H9 (cell line): ENCODE data around the gene AMIGO1. TPM values are rescaled to one million over a fixed set of nuclear protein-coding genes. Genes with fewer than 3 reads are reported as not detected.

Experiments
- DNase-seq: peaks from one replicate; pipeline ENCODE4 v3.0.0-alpha.2; 2017
- H2AFZ ChIP-seq: one replicate; pipeline ENCODE4 v1.6.1; 2013; ENCODE audit warnings: mild to moderate bottlenecking, low read length, control low read depth, moderate library complexity
- H2AK5ac ChIP-seq: 2 replicates; pipeline ENCODE4 v1.6.1; 2013; ENCODE audit warnings: low read length, control low read depth, mixed read lengths; ENCODE audit not compliant: insufficient read length
- H2BK120ac ChIP-seq: one replicate; pipeline ENCODE4 v1.6.1; 2013; ENCODE audit warnings: low read depth, mild to moderate bottlenecking, low read length, control low read depth, inconsistent platforms; ENCODE audit not compliant: poor library complexity, severe bottlenecking
- H2BK12ac ChIP-seq: 2 replicates; pipeline ENCODE4 v1.6.1; 2013; ENCODE audit warnings: low read length, control low read depth, mixed read lengths, low read depth; ENCODE audit not compliant: insufficient read length
- H2BK15ac ChIP-seq: 2 replicates; pipeline ENCODE4 v1.6.1; 2013; ENCODE audit warnings: low read depth, low read length, control low read depth
- H2BK20ac ChIP-seq: one replicate; pipeline ENCODE4 v1.6.1; 2013; ENCODE audit warnings: low read depth, mild to moderate bottlenecking, low read length, control low read depth, inconsistent platforms; ENCODE audit not compliant: poor library complexity, severe bottlenecking
- H2BK5ac ChIP-seq: 2 replicates; pipeline ENCODE4 v1.6.1; 2013; ENCODE audit warnings: low read length, control low read depth, mixed read lengths; ENCODE audit not compliant: insufficient read length
- H3K14ac ChIP-seq: 2 replicates; pipeline ENCODE4 v1.6.1; 2013; ENCODE audit warnings: low read length, control low read depth; ENCODE audit not compliant: insufficient read depth
- H3K18ac ChIP-seq: 2 replicates; pipeline ENCODE4 v1.6.1; 2013; ENCODE audit warnings: low read depth, mild to moderate bottlenecking, mixed read lengths, low read length, control low read depth; ENCODE audit not compliant: insufficient read length
- H3K23ac ChIP-seq: 2 replicates; pipeline ENCODE4 v1.6.1; 2013; ENCODE audit warnings: low read length, control low read depth, mixed read lengths, low read depth; ENCODE audit not compliant: insufficient read length
- H3K23me2 ChIP-seq: 2 replicates; pipeline ENCODE4 v1.6.1; 2013; ENCODE audit warnings: low read depth, mild to moderate bottlenecking, mixed read lengths, low read length, control low read depth; ENCODE audit not compliant: insufficient read length, poor library complexity, severe bottlenecking
- H3K27ac ChIP-seq: 2 replicates; pipeline ENCODE4 v1.5.1; 2013; ENCODE audit warnings: low read length, control low read depth, mixed read lengths, low read depth; ENCODE audit not compliant: insufficient read length
- H3K27me3 ChIP-seq: 2 replicates; pipeline ENCODE4 v1.6.1; 2013; ENCODE audit warnings: low read length, control low read depth, inconsistent platforms; ENCODE audit not compliant: insufficient read depth
- H3K4ac ChIP-seq: 2 replicates; pipeline ENCODE4 v1.6.1; 2013; ENCODE audit warnings: low read depth, mild to moderate bottlenecking, control low read depth, inconsistent platforms, low read length, moderate library complexity
- H3K4me1 ChIP-seq: 2 replicates; pipeline ENCODE4 v1.6.1; 2013; ENCODE audit warnings: low read length, control low read depth, inconsistent platforms; ENCODE audit not compliant: insufficient read depth
- H3K4me2 ChIP-seq: 2 replicates; pipeline ENCODE4 v1.6.1; 2013; ENCODE audit warnings: low read length, control low read depth, mixed read lengths; ENCODE audit not compliant: insufficient read length, insufficient read depth
- H3K56ac ChIP-seq: 2 replicates; pipeline ENCODE4 v1.6.1; 2013; ENCODE audit warnings: low read depth, mild to moderate bottlenecking, mixed read lengths, low read length, control low read depth; ENCODE audit not compliant: insufficient read length
- H3K79me1 ChIP-seq: 2 replicates; pipeline ENCODE4 v1.6.1; 2013; ENCODE audit warnings: low read depth, mild to moderate bottlenecking, moderate library complexity, low read length, control low read depth, inconsistent platforms; ENCODE audit not compliant: insufficient read depth, poor library complexity, severe bottlenecking
- H3K79me2 ChIP-seq: 2 replicates; pipeline ENCODE4 v1.6.1; 2013; ENCODE audit warnings: low read length, control low read depth, inconsistent platforms; ENCODE audit not compliant: insufficient read depth
- H3K9ac ChIP-seq: 2 replicates; pipeline ENCODE4 v1.6.1; 2013; ENCODE audit warnings: low read length, control low read depth, mixed read lengths; ENCODE audit not compliant: insufficient read length; ENCODE audit errors: extremely low read depth
- H3K9me3 ChIP-seq: one replicate; pipeline ENCODE4 v1.6.1; 2013; ENCODE audit warnings: low read depth, low read length, inconsistent platforms; ENCODE audit not compliant: control insufficient read depth
- H3T11ph ChIP-seq: one replicate; pipeline ENCODE4 v1.6.1; 2013; ENCODE audit warnings: mild to moderate bottlenecking, low read length, control low read depth, inconsistent platforms
- H4K20me1 ChIP-seq: one replicate; pipeline ENCODE4 v1.6.1; 2013; ENCODE audit not compliant: control insufficient read depth, insufficient read length, insufficient read depth
- H4K5ac ChIP-seq: 2 replicates; pipeline ENCODE4 v1.6.1; 2013; ENCODE audit warnings: low read depth, mild to moderate bottlenecking, mixed read lengths, low read length, control low read depth; ENCODE audit not compliant: insufficient read length
- H4K8ac ChIP-seq: replicated peaks from 2 replicates; pipeline ENCODE4 v1.6.1; 2013; ENCODE audit warnings: low read length, control low read depth, mixed read lengths, low read depth; ENCODE audit not compliant: insufficient read length
- H4K91ac ChIP-seq: 2 replicates; pipeline ENCODE4 v1.6.1; 2013; ENCODE audit warnings: low read depth, mild to moderate bottlenecking, moderate library complexity, mixed read lengths, low read length, control low read depth; ENCODE audit not compliant: insufficient read length
- H3K27ac Mint-ChIP-seq, 3 experiments: 2 replicates in 2 of 3; 3 replicates in 1 of 3; pipeline ENCODE4 v1.8.0; 2020 to 2021; ENCODE audit warnings: mixed read lengths in 3 of 3, mild to moderate bottlenecking in 1 of 3, moderate library complexity in 1 of 3
- H3K27me3 Mint-ChIP-seq: 2 replicates; pipeline ENCODE4 v1.8.0; 2021; ENCODE audit warnings: low read depth, mild to moderate bottlenecking, moderate library complexity, mixed read lengths
- H3K36me3 Mint-ChIP-seq, 3 experiments: 2 replicates in 2 of 3; 3 replicates in 1 of 3; pipeline ENCODE4 v1.8.0; 2020 to 2021; ENCODE audit warnings: low read depth in 3 of 3, mixed read lengths in 3 of 3; ENCODE audit not compliant: insufficient read depth in 1 of 3
- H3K4me1 Mint-ChIP-seq, 2 experiments: 2 replicates each; pipeline ENCODE4 v1.8.0; 2020; ENCODE audit warnings: mixed read lengths in 2 of 2
- H3K4me3 Mint-ChIP-seq, 2 experiments: 2 replicates in 1 of 2; 3 replicates in 1 of 2; pipeline ENCODE4 v1.8.0; 2020 to 2021; ENCODE audit warnings: mild to moderate bottlenecking in 2 of 2, mixed read lengths in 2 of 2, moderate library complexity in 1 of 2
- H3K9me3 Mint-ChIP-seq, 2 experiments: 2 replicates in 1 of 2; 3 replicates in 1 of 2; pipeline ENCODE4 v1.8.0; 2020; ENCODE audit warnings: mild to moderate bottlenecking in 2 of 2, mixed read lengths in 2 of 2, moderate library complexity in 1 of 2
- WGBS: extraction: QIAGEN DNeasy Blood & Tissue Kit; methylation state at CpG from one replicate; pipeline ENCODE4 v1.1.7; 2013; ENCODE audit warnings: missing lambda C conversion rate, low lambda C conversion rate, mixed read lengths; ENCODE audit not compliant: insufficient read length; ENCODE audit errors: extremely low coverage; 5-methylcytosine and 5-hydroxymethylcytosine counted together
- total RNA-seq: library from RNA; stranded (reverse); gene quantifications from 2 replicates; pipeline ENCODE4 v1.2.1, GENCODE V29; 2021
- TF ChIP-seq, protein P1 (sequence below): fragments of 200-600 bp; sonication (generic); conservative IDR thresholded peaks from 3 replicates; pipeline ENCODE4 v1.8.0; 2021; ENCODE audit warnings: antibody characterized with exemption, mild to moderate bottlenecking

AMIGO1 gene
- total RNA-seq, 1 experiment from 2014 or later = 4.1 TPM

DNA sequence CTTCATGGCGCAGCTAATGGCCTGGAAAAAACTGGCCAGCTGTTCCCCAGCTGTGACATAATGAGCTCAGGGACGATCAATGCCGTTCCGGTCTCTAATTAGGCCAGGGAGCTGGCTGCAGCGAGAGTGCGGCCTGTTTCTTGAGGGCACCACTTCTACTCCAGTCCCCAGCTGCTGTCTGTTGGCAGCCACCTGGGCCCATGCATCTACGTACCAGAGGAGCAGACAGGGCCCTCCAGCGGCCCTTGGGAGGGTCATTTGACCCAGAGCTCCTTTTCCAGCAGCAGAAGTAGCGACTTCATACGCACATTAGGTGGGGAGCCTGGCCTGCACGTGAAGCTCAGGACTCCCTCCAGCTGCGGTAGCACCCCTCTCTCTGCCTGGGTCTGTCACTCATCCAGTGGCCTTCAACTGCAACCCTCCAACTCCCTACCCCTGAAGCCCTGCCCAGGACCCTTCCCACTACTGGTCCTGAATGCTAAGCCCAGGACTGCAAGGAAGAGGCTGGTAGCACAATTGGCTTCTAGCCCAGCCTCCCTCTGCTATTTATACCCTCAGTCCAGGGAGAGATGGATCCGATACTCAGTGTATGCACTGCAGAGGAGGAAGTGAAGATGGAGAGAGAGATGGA, 21.0 kb upstream of the AMIGO1 start:
- H3K4me1 Mint-ChIP-seq = peaks cover 4 to 8% of the 10 kb centered on the region in 2 experiments
- H3K36me3 Mint-ChIP-seq = no peaks in the 10 kb centered on the region
- Histone ChIP-seq H3K18ac (no peak overlapping the region), H3K56ac (no peak overlapping the region), H2AFZ (no peak overlapping the region), H3K27me3 (no peaks in the 10 kb centered on the region), H3K4me1 (no peaks in the 10 kb centered on the region), H3K79me1 (no peaks in the 10 kb centered on the region), H2BK5ac (no peak overlapping the region), H2BK20ac (no peak overlapping the region), H4K8ac (no peak overlapping the region), H3K79me2 (no peaks in the 10 kb centered on the region), H2BK12ac (no peak overlapping the region), H3K23me2 (peaks cover 4% of the 10 kb centered on the region), H3K14ac (no peak overlapping the region; the same call in 1 of the 2 replicates), H2AK5ac (no peak overlapping the region), H3K27ac (no peak overlapping the region), H3K9me3 (no peaks in the 10 kb centered on the region), H3K9ac (no peak overlapping the region), H3K4ac (no peak overlapping the region), H3K4me2 (no peak overlapping the region), H3T11ph (no peak overlapping the region), H4K5ac (no peak overlapping the region), H4K91ac (no peak overlapping the region), H3K23ac (no peak overlapping the region), H2BK15ac (no peak overlapping the region), H4K20me1 (no peaks in the 10 kb centered on the region), H2BK120ac (no peak overlapping the region)
- no peak for DNase-seq
- H3K27ac Mint-ChIP-seq = no peak overlapping the region; a peak in 1 of 7 replicates
- no peaks in the 10 kb centered on the region; a peak in 1 of 5 replicates for H3K9me3 Mint-ChIP-seq
- H3K27me3 Mint-ChIP-seq = peaks cover 20% of the 10 kb centered on the region
- TF ChIP-seq, protein P1, sequence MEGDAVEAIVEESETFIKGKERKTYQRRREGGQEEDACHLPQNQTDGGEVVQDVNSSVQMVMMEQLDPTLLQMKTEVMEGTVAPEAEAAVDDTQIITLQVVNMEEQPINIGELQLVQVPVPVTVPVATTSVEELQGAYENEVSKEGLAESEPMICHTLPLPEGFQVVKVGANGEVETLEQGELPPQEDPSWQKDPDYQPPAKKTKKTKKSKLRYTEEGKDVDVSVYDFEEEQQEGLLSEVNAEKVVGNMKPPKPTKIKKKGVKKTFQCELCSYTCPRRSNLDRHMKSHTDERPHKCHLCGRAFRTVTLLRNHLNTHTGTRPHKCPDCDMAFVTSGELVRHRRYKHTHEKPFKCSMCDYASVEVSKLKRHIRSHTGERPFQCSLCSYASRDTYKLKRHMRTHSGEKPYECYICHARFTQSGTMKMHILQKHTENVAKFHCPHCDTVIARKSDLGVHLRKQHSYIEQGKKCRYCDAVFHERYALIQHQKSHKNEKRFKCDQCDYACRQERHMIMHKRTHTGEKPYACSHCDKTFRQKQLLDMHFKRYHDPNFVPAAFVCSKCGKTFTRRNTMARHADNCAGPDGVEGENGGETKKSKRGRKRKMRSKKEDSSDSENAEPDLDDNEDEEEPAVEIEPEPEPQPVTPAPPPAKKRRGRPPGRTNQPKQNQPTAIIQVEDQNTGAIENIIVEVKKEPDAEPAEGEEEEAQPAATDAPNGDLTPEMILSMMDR = no peak
- WGBS = no CpG with 5 or more reads among the region's 13 CpGs
- H3K4me3 Mint-ChIP-seq = no peak overlapping the region
